ENCODE results near the gene CCDC92.

GRCh38 chr12:124006085-124006845 is 33.6 kb upstream of the CCDC92 start:
- TF ChIP-seq MYC (IDR thresholded peaks at IDR 0.05; ENCODE audit: borderline replicate concordance, low read length) (no peak), CBX2 (IDR thresholded peaks at IDR 0.05; ENCODE audit: borderline replicate concordance, low read depth) (no peak), USF2 (IDR thresholded peaks at IDR 0.05) (no peak), CTCF (IDR thresholded peaks at IDR 0.05) (no peak), RCOR1 (IDR thresholded peaks at IDR 0.05; ENCODE audit: low read depth, low read length) (no peak), E2F6 (IDR thresholded peaks at IDR 0.05; ENCODE audit: borderline replicate concordance, low read depth) (no peak), EP300 (IDR thresholded peaks at IDR 0.05) (no peak)

Measured in A549 (cell line).